MM.1S (cell line): ENCODE data around the gene KLHL35.

Source experiments
- DNase-seq: peaks from one replicate; pipeline ENCODE4 v3.0.0-alpha.2; 2015
- H2AFZ ChIP-seq: fragments of 300-600 bp; sonication (generic); 2 replicates; pipeline ENCODE4 v1.6.0; 2016; ENCODE audit warnings: antibody characterized with exemption, low read length
- H3F3A ChIP-seq: fragments of 300-600 bp; sonication (generic); 2 replicates; pipeline ENCODE4 v1.6.1; 2016; ENCODE audit warnings: mild to moderate bottlenecking, antibody characterized with exemption, low read length, moderate library complexity, mixed read lengths; ENCODE audit not compliant: insufficient read depth
- H3K27ac ChIP-seq: fragments of 300-600 bp; sonication (generic); 2 replicates; pipeline ENCODE4 v1.5.1; 2016; ENCODE audit warnings: mild to moderate bottlenecking, low read length
- H3K27me3 ChIP-seq: fragments of 300-600 bp; sonication (generic); replicated peaks from 2 replicates; pipeline ENCODE4 v1.6.0; 2016; ENCODE audit warnings: low read length; ENCODE audit not compliant: insufficient read depth
- H3K36me3 ChIP-seq: fragments of 300-600 bp; sonication (generic); replicated peaks from 2 replicates; pipeline ENCODE4 v1.6.1; 2016; ENCODE audit warnings: mild to moderate bottlenecking, low read length, mixed read lengths; ENCODE audit not compliant: insufficient read depth
- H3K4me1 ChIP-seq: fragments of 300-600 bp; sonication (generic); 2 replicates; pipeline ENCODE4 v1.6.1; 2016; ENCODE audit warnings: low read length, mixed read lengths
- H3K4me2 ChIP-seq: fragments of 300-600 bp; sonication (generic); 2 replicates; pipeline ENCODE4 v1.6.0; 2016; ENCODE audit warnings: low read depth, low read length
- H3K4me3 ChIP-seq: fragments of 300-600 bp; sonication (generic); 2 replicates; pipeline ENCODE4 v1.5.1; 2016; ENCODE audit warnings: low read length, mixed read lengths
- H3K79me2 ChIP-seq: fragments of 300-600 bp; sonication (generic); 2 replicates; pipeline ENCODE4 v1.6.1; 2016; ENCODE audit warnings: mixed run types, low read length, mixed read lengths
- H3K9ac ChIP-seq: fragments of 300-600 bp; sonication (generic); 2 replicates; pipeline ENCODE4 v1.6.1; 2016; ENCODE audit warnings: low read length, mixed read lengths
- H3K9me2 ChIP-seq: fragments of 300-600 bp; sonication (generic); replicated peaks from 2 replicates; pipeline ENCODE4 v1.6.1; 2016; ENCODE audit warnings: mild to moderate bottlenecking, low read length, mixed read lengths; ENCODE audit not compliant: insufficient read depth
- H3K9me3 ChIP-seq: fragments of 300-600 bp; sonication (generic); replicated peaks from 2 replicates; pipeline ENCODE4 v1.6.1; 2016; ENCODE audit warnings: mild to moderate bottlenecking, low read length, mixed read lengths; ENCODE audit not compliant: insufficient read depth
- H4K20me1 ChIP-seq: fragments of 300-600 bp; sonication (generic); 2 replicates; pipeline ENCODE4 v1.6.1; 2016; ENCODE audit warnings: mild to moderate bottlenecking, low read length, moderate library complexity, mixed read lengths; ENCODE audit not compliant: insufficient read depth
- EZH2 ChIP-seq: fragments of 300-600 bp; sonication (generic); optimal IDR thresholded peaks from 2 replicates; pipeline ENCODE3; 2017; ENCODE audit warnings: low read depth, mild to moderate bottlenecking, antibody characterized with exemption, low read length, mixed read lengths
- EZH2phosphoT487 ChIP-seq: fragments of 300-600 bp; sonication (generic); IDR thresholded peaks from 2 replicates; pipeline ENCODE4 v1.6.1; 2018; ENCODE audit warnings: antibody characterized with exemption, low read length
- TF ChIP-seq, protein P1 (sequence below): fragments of 300-600 bp; sonication (generic); IDR thresholded peaks from 2 replicates; pipeline ENCODE4 v1.5.1; 2016; ENCODE audit warnings: antibody characterized with exemption, low read length, mixed read lengths

KLHL35 gene

DNA sequence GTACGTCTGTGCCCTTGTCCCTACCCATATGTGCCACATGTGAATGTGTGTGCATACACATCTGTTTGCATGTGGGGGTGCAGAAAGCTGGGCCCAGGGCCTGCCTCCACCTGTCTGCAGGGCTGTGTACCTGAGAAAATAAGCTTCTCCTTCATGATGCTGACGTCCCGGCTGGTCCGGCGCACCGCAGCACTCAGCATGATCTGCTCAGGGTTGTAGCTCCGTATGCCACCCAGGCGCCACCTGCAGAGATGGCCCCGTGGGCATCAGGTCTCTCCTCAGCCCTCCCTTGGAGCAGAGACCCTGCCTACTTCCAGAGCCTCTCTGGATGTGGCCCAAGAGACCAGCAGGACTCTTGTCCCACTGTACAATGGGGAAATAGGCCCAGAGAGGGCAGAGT lies 3.8 kb upstream of the KLHL35 start:
- no peak for TF ChIP-seq EZH2phosphoT487
- no peak for TF ChIP-seq EZH2
- TF ChIP-seq, protein P1, sequence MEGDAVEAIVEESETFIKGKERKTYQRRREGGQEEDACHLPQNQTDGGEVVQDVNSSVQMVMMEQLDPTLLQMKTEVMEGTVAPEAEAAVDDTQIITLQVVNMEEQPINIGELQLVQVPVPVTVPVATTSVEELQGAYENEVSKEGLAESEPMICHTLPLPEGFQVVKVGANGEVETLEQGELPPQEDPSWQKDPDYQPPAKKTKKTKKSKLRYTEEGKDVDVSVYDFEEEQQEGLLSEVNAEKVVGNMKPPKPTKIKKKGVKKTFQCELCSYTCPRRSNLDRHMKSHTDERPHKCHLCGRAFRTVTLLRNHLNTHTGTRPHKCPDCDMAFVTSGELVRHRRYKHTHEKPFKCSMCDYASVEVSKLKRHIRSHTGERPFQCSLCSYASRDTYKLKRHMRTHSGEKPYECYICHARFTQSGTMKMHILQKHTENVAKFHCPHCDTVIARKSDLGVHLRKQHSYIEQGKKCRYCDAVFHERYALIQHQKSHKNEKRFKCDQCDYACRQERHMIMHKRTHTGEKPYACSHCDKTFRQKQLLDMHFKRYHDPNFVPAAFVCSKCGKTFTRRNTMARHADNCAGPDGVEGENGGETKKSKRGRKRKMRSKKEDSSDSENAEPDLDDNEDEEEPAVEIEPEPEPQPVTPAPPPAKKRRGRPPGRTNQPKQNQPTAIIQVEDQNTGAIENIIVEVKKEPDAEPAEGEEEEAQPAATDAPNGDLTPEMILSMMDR, result no peak
- H3K9ac ChIP-seq, result no peak overlapping the region
- H3K27ac ChIP-seq, result no peak overlapping the region
- H2AFZ ChIP-seq, result no peak overlapping the region
- H3F3A ChIP-seq, result no peaks in the 10 kb centered on the region
- H3K4me1 ChIP-seq, result no peaks in the 10 kb centered on the region
- no peak for DNase-seq
- no peaks in the 10 kb centered on the region for H4K20me1 ChIP-seq
- no peak overlapping the region for H3K4me2 ChIP-seq
- H3K36me3 ChIP-seq, result no peaks in the 10 kb centered on the region
- no peaks in the 10 kb centered on the region for H3K9me2 ChIP-seq
- H3K27me3 ChIP-seq, result peaks cover 93% of the 10 kb centered on the region
- H3K9me3 ChIP-seq, result no peaks in the 10 kb centered on the region
- H3K79me2 ChIP-seq, result no peaks in the 10 kb centered on the region
- no peak overlapping the region for H3K4me3 ChIP-seq

- DNase-seq, result no peak
- Histone ChIP-seq H3K4me1 (no peaks in the 10 kb centered on the region), H3K9ac (no peak overlapping the region), H3K9me2 (no peaks in the 10 kb centered on the region), H3F3A (no peaks in the 10 kb centered on the region), H3K79me2 (no peaks in the 10 kb centered on the region), H2AFZ (no peak overlapping the region), H3K36me3 (no peaks in the 10 kb centered on the region), H3K27ac (no peak overlapping the region), H3K9me3 (no peaks in the 10 kb centered on the region), H3K27me3 (peaks cover 94% of the 10 kb centered on the region), H3K4me2 (no peak overlapping the region), H3K4me3 (no peak overlapping the region), H4K20me1 (no peaks in the 10 kb centered on the region)
- TF ChIP-seq EZH2phosphoT487 (no peak), EZH2 (no peak)
- TF ChIP-seq, protein P1, result no peak
Measured at GRCh38 chr11:75435571-75435925, 2.5 kb upstream of the KLHL35 start.

GRCh38 chr11:75434886-75435570 lies 2.0 kb upstream of the KLHL35 start:
- Histone ChIP-seq H3K27ac (no peak overlapping the region), H3K27me3 (peaks cover 92% of the 10 kb centered on the region), H3K4me2 (no peak overlapping the region), H3F3A (no peaks in the 10 kb centered on the region), H3K4me1 (no peaks in the 10 kb centered on the region), H2AFZ (no peak overlapping the region), H3K4me3 (no peak overlapping the region), H3K36me3 (no peaks in the 10 kb centered on the region), H4K20me1 (no peaks in the 10 kb centered on the region), H3K9me2 (no peaks in the 10 kb centered on the region), H3K9me3 (no peaks in the 10 kb centered on the region), H3K9ac (no peak overlapping the region), H3K79me2 (no peaks in the 10 kb centered on the region)
- DNase-seq, result no peak
- no peak for TF ChIP-seq EZH2phosphoT487

DNA sequence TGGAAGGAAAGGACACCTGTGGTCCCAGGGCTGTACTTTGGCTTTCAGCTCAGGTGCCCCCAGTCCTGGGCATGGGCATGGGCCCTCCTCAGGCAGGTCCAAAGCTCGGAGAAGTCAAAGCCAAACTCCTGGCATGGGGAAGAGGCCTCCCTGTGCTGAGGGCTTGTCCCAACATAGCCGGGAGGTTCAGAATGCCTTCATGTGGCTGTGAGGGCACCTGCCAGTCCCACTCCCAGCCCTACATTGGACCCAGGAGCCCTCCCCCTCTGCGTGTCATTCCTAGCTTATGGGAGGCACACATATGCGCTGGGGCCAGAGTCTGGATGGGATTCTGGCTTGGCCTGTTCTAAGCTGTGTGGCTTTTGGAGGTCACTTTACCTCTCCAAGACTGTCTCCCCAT lies 1.0 kb upstream of the KLHL35 start:
- H3K79me2 ChIP-seq, result no peaks in the 10 kb centered on the region
- no peaks in the 10 kb centered on the region for H3F3A ChIP-seq
- peaks cover 82% of the 10 kb centered on the region for H3K27me3 ChIP-seq
- TF ChIP-seq, protein P1, result no peak
- TF ChIP-seq EZH2phosphoT487 (no peak), EZH2 (no peak)
- H3K4me3 ChIP-seq, result no peak overlapping the region
- no peaks in the 10 kb centered on the region for H3K36me3 ChIP-seq
- DNase-seq, result no peak
- no peak overlapping the region for H3K4me2 ChIP-seq
- H3K9ac ChIP-seq, result no peak overlapping the region
- H3K4me1 ChIP-seq, result no peaks in the 10 kb centered on the region
- no peaks in the 10 kb centered on the region for H3K9me2 ChIP-seq
- H3K27ac ChIP-seq, result no peak overlapping the region
- H4K20me1 ChIP-seq, result no peaks in the 10 kb centered on the region
- no peak overlapping the region for H2AFZ ChIP-seq
- H3K9me3 ChIP-seq, result no peaks in the 10 kb centered on the region
